CD4-positive, CD25-positive, alpha-beta regulatory T cell (primary cell): ENCODE results near the gene HHIPL1. TPM values are rescaled to one million over a fixed set of nuclear protein-coding genes. Genes with fewer than 3 reads are reported as not detected.

Source experiments
- ATAC-seq, 2 donors: fragments of 150-1000 bp; cut with Tn5 transposase; one replicate each; pipeline ENCODE4 v1.10.0; 2021; ENCODE audit warnings: low read depth in 2 of 2, moderate number of reproducible peaks in 2 of 2, moderate library complexity in 1 of 2
- DNase-seq, 3 donors: peaks; one replicate each; pipeline versions ENCODE4 v3.0.0 to v3.0.0-alpha.2; 2012 to 2022; ENCODE audit warnings: mixed read lengths in 1 of 3
- H3K27ac ChIP-seq: one replicate; pipeline ENCODE4 v1.7.0; 2013; ENCODE audit warnings: mild to moderate bottlenecking, low read length; ENCODE audit not compliant: insufficient read depth, poor library complexity, severe bottlenecking
- H3K27me3 ChIP-seq: one replicate; pipeline ENCODE4 v1.7.0; 2013; ENCODE audit warnings: low read length; ENCODE audit not compliant: control insufficient read depth, insufficient read depth
- H3K36me3 ChIP-seq: one replicate; pipeline ENCODE4 v1.7.0; 2013; ENCODE audit warnings: mild to moderate bottlenecking, low read length, moderate library complexity; ENCODE audit not compliant: control insufficient read depth, insufficient read depth
- H3K4me1 ChIP-seq: 2 replicates; pipeline ENCODE4 v1.7.0; 2013; ENCODE audit warnings: mild to moderate bottlenecking, low read length; ENCODE audit not compliant: insufficient read depth, control insufficient read depth, poor library complexity, severe bottlenecking
- H3K4me3 ChIP-seq: one replicate; pipeline ENCODE4 v1.7.0; 2013; ENCODE audit warnings: low read depth, mild to moderate bottlenecking, low read length, moderate library complexity
- H3K9me3 ChIP-seq, 2 experiments: 1 replicate in 1 of 2; 2 replicates in 1 of 2; pipeline ENCODE4 v1.7.0; 2013; ENCODE audit warnings: low read length in 2 of 2, mild to moderate bottlenecking in 1 of 2, moderate library complexity in 1 of 2; ENCODE audit not compliant: control insufficient read depth in 2 of 2
- H3K27ac Mint-ChIP-seq, 3 donors: one replicate each; pipeline ENCODE4 v1.8.0; 2020 to 2022; ENCODE audit warnings: mild to moderate bottlenecking in 3 of 3, mixed read lengths in 3 of 3, moderate library complexity in 2 of 3
- H3K27me3 Mint-ChIP-seq: one replicate; pipeline ENCODE4 v1.8.0; 2022; ENCODE audit warnings: mild to moderate bottlenecking, mixed read lengths
- H3K36me3 Mint-ChIP-seq: one replicate; pipeline ENCODE4 v1.8.0; 2020; ENCODE audit warnings: mixed read lengths
- H3K4me1 Mint-ChIP-seq, 4 donors: one replicate each; pipeline ENCODE4 v1.8.0; 2020 to 2022; ENCODE audit warnings: mixed read lengths in 4 of 4, mild to moderate bottlenecking in 1 of 4
- H3K4me3 Mint-ChIP-seq, 4 donors: one replicate each; pipeline ENCODE4 v1.8.0; 2020 to 2022; ENCODE audit warnings: mild to moderate bottlenecking in 4 of 4, mixed read lengths in 4 of 4, moderate library complexity in 3 of 4
- H3K9me3 Mint-ChIP-seq, 7 donors: one replicate each; pipeline ENCODE4 v1.8.0; 2020 to 2022; ENCODE audit warnings: mixed read lengths in 7 of 7, mild to moderate bottlenecking in 3 of 7, moderate library complexity in 2 of 7
- polyA plus RNA-seq, 4 donors: library from polyadenylated mRNA; unstranded; fragments of 300-500 nt; fragmentation: Illumina TruSeq; gene quantifications; one replicate each; pipeline ENCODE4 v1.2.3, GENCODE V29; 2021
- total RNA-seq: library from RNA; stranded (reverse); gene quantifications from one replicate; pipeline ENCODE4 v1.2.3, GENCODE V29; 2022

HHIPL1 gene
- total and polyA plus RNA-seq, 5 donors from 2014 or later: 0.23 TPM; not detected in 4

DNA sequence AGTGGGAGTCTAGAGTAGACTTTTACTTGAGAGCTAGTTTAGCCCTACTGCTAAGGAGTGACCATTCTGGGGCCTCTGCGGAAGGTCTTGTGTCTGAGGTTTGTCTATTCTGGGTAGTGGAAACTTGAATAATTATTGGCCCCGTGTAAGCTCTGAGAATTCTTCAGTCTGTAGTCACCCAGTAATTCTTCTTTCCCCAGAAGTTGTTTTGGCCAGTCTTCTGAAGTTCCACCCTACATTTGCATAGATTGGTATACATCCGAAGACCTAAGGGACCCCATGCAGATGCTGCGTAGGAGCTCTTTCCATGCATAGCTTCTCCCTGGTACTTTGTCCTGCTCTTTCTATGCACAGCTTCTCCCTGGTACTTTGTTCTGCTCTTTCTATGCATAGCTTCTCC, 52.0 kb downstream of the HHIPL1 start:
- Histone ChIP-seq H3K27me3 (peaks cover 17% of the 10 kb centered on the region), H3K27ac (no peak overlapping the region), H3K9me3 (peaks cover 0 to under 1% of the 10 kb centered on the region in 2 experiments), H3K36me3 (no peaks in the 10 kb centered on the region), H3K4me1 (no peaks in the 10 kb centered on the region), H3K4me3 (no peak overlapping the region)
- ATAC-seq: no peak
- H3K4me1 Mint-ChIP-seq: no peaks in the 10 kb centered on the region
- DNase-seq: no peak
- H3K27me3 Mint-ChIP-seq: peaks cover 23% of the 10 kb centered on the region
- no peak overlapping the region for H3K4me3 Mint-ChIP-seq
- H3K36me3 Mint-ChIP-seq: no peaks in the 10 kb centered on the region
- H3K9me3 Mint-ChIP-seq: peaks cover 0 to 4% (median under 1%) of the 10 kb centered on the region in 7 donors
- H3K27ac Mint-ChIP-seq: no peak overlapping the region

DNA sequence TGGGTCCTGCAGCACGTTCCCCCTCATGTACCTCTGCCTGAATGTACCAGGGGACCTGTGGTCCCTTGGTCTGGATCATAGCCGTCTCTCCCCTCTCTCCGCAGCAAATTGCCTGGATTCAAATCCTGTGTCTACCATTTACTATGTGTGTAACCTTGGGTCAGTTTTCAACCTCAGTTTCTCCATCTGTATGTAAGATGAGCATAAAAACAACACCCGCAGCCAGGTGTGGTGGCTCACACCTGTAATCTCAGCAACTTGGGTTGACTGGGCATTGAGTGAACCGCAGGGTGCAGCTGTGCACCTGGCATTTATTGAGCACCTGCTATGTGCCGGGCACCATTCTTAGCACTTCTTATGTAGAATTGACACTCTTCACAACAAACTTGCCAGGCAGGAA, 53.3 kb downstream of the HHIPL1 start:
- ATAC-seq (no peak), DNase-seq (no peak)
- H3K4me1 Mint-ChIP-seq: no peaks in the 10 kb centered on the region
- no peaks in the 10 kb centered on the region for H3K4me1 ChIP-seq
- no peak overlapping the region for H3K4me3 ChIP-seq
- H3K36me3 ChIP-seq: no peaks in the 10 kb centered on the region
- peaks cover 3% of the 10 kb centered on the region for H3K36me3 Mint-ChIP-seq
- H3K9me3 ChIP-seq: peaks cover 5 to 8% of the 10 kb centered on the region in 2 experiments
- no peak overlapping the region for H3K27ac ChIP-seq
- no peak overlapping the region for H3K27ac Mint-ChIP-seq
- H3K27me3 ChIP-seq: peaks cover 17% of the 10 kb centered on the region
- peaks cover 3 to 9% (median 5%) of the 10 kb centered on the region in 7 donors for H3K9me3 Mint-ChIP-seq
- H3K4me3 Mint-ChIP-seq: no peak overlapping the region
- H3K27me3 Mint-ChIP-seq: peaks cover 23% of the 10 kb centered on the region

DNA sequence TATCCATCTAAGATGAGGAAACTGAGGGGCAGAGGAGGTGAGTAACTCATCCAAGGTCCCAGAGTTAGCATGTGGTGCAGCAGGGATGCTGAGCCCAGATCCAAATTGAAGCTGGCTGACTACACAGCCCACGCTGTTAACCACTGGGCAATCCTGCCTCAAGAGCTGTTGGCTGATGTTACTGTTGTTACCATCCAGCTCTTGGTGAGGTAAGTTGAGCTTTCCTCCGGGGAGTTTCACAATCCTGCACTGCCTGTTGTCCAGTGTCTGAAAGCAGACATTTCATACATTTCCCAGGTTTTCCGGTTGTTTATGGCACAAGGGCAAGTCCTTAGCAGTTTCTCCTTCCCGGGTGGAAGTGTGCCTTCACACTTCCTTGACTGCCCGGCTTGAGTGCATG, 53.7 kb downstream of the HHIPL1 start:
- H3K27me3 Mint-ChIP-seq: peaks cover 23% of the 10 kb centered on the region
- H3K4me1 Mint-ChIP-seq: no peaks in the 10 kb centered on the region
- Histone ChIP-seq H3K9me3 (peaks cover 10 to 12% of the 10 kb centered on the region in 2 experiments), H3K27me3 (peaks cover 17% of the 10 kb centered on the region), H3K4me1 (no peaks in the 10 kb centered on the region), H3K36me3 (no peaks in the 10 kb centered on the region), H3K27ac (no peak overlapping the region), H3K4me3 (no peak overlapping the region)
- no peak overlapping the region for H3K27ac Mint-ChIP-seq
- peaks cover 7% of the 10 kb centered on the region for H3K36me3 Mint-ChIP-seq
- no peak overlapping the region for H3K4me3 Mint-ChIP-seq
- peaks cover 4 to 13% (median 8%) of the 10 kb centered on the region in 7 donors for H3K9me3 Mint-ChIP-seq
- DNase-seq: no peak
- no peak for ATAC-seq

DNA sequence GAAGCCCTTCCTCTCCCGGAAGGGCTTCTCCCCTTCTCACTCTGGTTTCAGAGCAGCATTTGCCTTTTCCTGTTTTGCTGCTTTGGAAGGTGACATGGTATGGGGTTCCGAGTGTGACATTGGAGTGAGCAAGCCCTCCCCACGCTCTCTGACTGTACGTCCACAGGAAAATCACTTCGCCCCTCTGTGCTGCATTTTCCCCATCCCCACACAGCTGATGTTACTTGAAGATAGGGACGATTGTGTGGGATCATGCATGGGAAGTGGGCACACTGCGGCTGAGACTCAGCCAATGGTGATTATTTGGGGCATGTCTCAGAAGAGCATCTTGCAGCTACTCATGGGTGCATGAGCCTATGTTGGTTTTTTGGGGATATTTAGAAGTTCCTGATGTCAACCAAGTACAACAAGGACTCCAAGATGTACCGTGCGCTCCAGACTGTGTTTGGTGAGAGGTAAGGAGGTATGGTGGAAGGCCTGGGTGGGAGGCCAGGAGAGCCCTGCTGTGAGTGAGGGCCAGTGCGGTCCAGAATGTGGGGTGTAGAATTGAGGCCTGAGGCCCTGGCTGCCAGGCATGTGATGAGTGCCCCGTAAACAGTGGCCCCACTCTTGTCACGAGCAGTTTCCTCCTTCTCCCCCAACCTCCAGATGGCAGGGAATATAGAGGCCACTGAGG, 54.3 kb downstream of the HHIPL1 start:
- H3K4me1 ChIP-seq: no peaks in the 10 kb centered on the region
- peaks cover 5 to 18% (median 8%) of the 10 kb centered on the region in 7 donors for H3K9me3 Mint-ChIP-seq
- H3K4me3 Mint-ChIP-seq: no peak overlapping the region
- peaks cover 23% of the 10 kb centered on the region for H3K27me3 Mint-ChIP-seq
- no peaks in the 10 kb centered on the region for H3K36me3 ChIP-seq
- peaks cover 7% of the 10 kb centered on the region for H3K36me3 Mint-ChIP-seq
- peaks cover 17% of the 10 kb centered on the region for H3K27me3 ChIP-seq
- H3K9me3 ChIP-seq: peaks cover 13 to 14% of the 10 kb centered on the region in 2 experiments
- ATAC-seq (no peak), DNase-seq (peak in 1 of 3 donors; percentile 7)
- no peak overlapping the region for H3K27ac Mint-ChIP-seq
- no peak overlapping the region for H3K27ac ChIP-seq
- H3K4me1 Mint-ChIP-seq: no peaks in the 10 kb centered on the region
- H3K4me3 ChIP-seq: no peak overlapping the region

DNA sequence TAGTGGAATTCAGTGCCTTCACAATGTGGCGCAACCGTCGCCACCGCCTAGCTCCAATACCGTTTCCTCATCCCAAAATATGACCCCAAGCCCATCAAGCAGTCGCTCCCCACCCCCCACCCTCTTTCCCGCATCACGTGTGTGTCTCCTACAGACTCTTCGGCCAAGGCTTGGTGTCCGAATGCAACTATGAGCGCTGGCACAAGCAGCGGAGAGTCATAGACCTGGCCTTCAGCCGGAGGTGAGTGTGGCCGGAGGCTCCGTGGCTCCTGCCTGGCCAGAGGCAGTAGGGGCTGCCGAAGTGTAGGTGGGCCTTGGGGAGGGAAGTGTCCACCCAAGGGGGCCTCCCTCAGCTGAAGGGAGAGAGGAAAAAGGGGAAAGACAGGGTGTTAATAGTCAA, 54.9 kb downstream of the HHIPL1 start:
- Mint-ChIP-seq H3K27me3 (peaks cover 21% of the 10 kb centered on the region), H3K27ac (no peak overlapping the region), H3K36me3 (peaks cover 7% of the 10 kb centered on the region), H3K4me3 (no peak overlapping the region), H3K9me3 (peaks cover 6 to 20% (median 13%) of the 10 kb centered on the region in 7 donors), H3K4me1 (no peaks in the 10 kb centered on the region)
- Histone ChIP-seq H3K4me1 (no peaks in the 10 kb centered on the region), H3K27me3 (peaks cover 17% of the 10 kb centered on the region), H3K27ac (no peak overlapping the region), H3K36me3 (no peaks in the 10 kb centered on the region), H3K4me3 (no peak overlapping the region), H3K9me3 (peaks cover 14 to 16% of the 10 kb centered on the region in 2 experiments)
- no peak for DNase-seq
- ATAC-seq: no peak

DNA sequence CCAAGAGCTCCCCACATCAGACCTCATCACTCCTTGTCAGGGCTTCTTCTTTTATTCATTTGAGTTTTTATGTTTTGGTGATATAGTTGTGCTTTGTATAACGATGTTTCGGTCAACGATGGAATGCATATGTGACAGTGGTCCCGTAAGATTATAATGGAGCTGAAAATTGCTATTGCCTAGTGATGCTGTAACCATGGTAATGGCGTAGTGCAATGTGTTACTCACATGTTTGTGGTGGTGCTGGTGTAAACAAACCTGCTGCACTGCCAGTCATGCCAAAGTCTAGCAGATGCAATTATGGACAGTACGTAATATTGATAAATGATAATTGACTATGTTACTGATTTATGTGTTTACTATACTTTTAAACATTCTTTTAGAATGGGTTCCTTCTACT, 55.5 kb downstream of the HHIPL1 start:
- Mint-ChIP-seq H3K27ac (no peak overlapping the region), H3K36me3 (peaks cover 7% of the 10 kb centered on the region), H3K27me3 (peaks cover 17% of the 10 kb centered on the region), H3K9me3 (peaks cover 6 to 20% (median 13%) of the 10 kb centered on the region in 7 donors), H3K4me1 (no peaks in the 10 kb centered on the region), H3K4me3 (no peak overlapping the region)
- Histone ChIP-seq H3K4me3 (no peak overlapping the region), H3K9me3 (peaks cover 14 to 17% of the 10 kb centered on the region in 2 experiments), H3K27ac (no peak overlapping the region), H3K36me3 (no peaks in the 10 kb centered on the region), H3K4me1 (no peaks in the 10 kb centered on the region), H3K27me3 (peaks cover 14% of the 10 kb centered on the region)
- ATAC-seq: no peak
- no peak for DNase-seq

DNA sequence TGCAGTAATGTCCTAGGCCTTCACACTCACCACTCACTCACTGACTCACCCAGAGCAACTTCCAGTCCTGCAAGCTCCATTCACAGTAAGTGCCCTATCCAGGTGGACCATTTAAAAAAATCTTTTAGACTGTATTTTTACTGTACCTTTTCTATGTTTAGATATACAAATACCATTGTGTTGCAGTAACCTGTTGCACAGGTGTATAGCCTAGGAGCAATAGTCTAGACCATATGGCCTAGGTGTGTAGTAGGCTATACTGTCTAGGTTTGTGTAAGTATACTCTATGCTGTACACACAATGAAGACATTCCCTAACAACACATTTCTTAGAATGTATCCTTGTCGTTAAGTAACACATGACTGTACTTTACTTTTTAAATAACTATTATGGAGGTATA, 56.3 kb downstream of the HHIPL1 start:
- no peak overlapping the region for H3K27ac ChIP-seq
- peaks cover 14 to 17% of the 10 kb centered on the region in 2 experiments for H3K9me3 ChIP-seq
- no peaks in the 10 kb centered on the region for H3K36me3 ChIP-seq
- no peaks in the 10 kb centered on the region for H3K4me1 ChIP-seq
- no peak for ATAC-seq
- H3K4me3 Mint-ChIP-seq: no peak overlapping the region
- peaks cover 14% of the 10 kb centered on the region for H3K27me3 ChIP-seq
- no peak overlapping the region for H3K27ac Mint-ChIP-seq
- peaks cover 7% of the 10 kb centered on the region for H3K36me3 Mint-ChIP-seq
- DNase-seq: no peak
- peaks cover 17% of the 10 kb centered on the region for H3K27me3 Mint-ChIP-seq
- H3K4me3 ChIP-seq: no peak overlapping the region
- H3K9me3 Mint-ChIP-seq: peaks cover 6 to 20% (median 11%) of the 10 kb centered on the region in 7 donors
- no peaks in the 10 kb centered on the region for H3K4me1 Mint-ChIP-seq

DNA sequence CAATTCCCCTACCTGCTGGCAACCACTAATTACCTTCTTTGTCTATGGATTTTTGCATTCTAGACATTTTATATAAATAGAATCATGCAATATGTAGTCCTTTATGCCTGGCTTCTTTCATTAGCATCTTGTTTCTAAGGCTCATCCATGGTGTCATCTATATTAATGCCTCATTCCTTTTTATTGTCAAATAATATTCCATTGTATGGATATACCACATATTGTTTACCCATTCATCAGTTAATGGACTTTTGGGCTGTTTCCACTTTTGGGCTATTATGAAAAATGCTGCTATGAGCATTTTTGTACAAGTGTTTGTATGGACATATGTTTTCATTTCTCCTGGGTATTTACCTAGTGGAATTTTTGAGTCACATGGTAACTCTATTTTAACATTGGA, 57.2 kb downstream of the HHIPL1 start:
- Mint-ChIP-seq H3K9me3 (peaks cover 6 to 20% (median 11%) of the 10 kb centered on the region in 7 donors), H3K4me3 (no peak overlapping the region), H3K36me3 (peaks cover 7% of the 10 kb centered on the region), H3K4me1 (no peaks in the 10 kb centered on the region), H3K27ac (no peak overlapping the region), H3K27me3 (peaks cover 17% of the 10 kb centered on the region)
- Histone ChIP-seq H3K9me3 (peaks cover 14 to 17% of the 10 kb centered on the region in 2 experiments), H3K27me3 (peaks cover 11% of the 10 kb centered on the region), H3K4me3 (no peak overlapping the region), H3K4me1 (no peaks in the 10 kb centered on the region), H3K36me3 (no peaks in the 10 kb centered on the region), H3K27ac (no peak overlapping the region)
- DNase-seq (no peak), ATAC-seq (no peak)
